HCT116 (cell line): ENCODE measurements around the gene B4GALT7. TPM values are rescaled to one million over a fixed set of nuclear protein-coding genes. Genes with fewer than 3 reads are reported as not detected.

Experiments
- ATAC-seq: fragments of 200-7000 bp; cut with Tn5 transposase; 2 replicates; pipeline ENCODE4 v1.9.1; 2020; ENCODE audit warnings: mild to moderate bottlenecking, moderate library complexity
- BruUV-seq: library from RNA; stranded (reverse); fragments of 400-500 nt; replicated peaks from 2 replicates; lab custom pipeline; 2021; lab: Mats Ljungman, UMichigan
- CTCF ChIA-PET: fragments of 300-600 bp; sonication (Branson Sonifier 250); formaldehyde crosslinking; loops from one replicate; lab custom pipeline; 2021; ENCODE audit warnings: antibody characterized with exemption; lab: Charles Lee
- POLR2A ChIA-PET: fragments of 300-600, 350-600 bp; sonication (Branson Sonifier 250); formaldehyde crosslinking; loops from one replicate; lab custom pipeline; 2021; ENCODE audit warnings: antibody characterized with exemption; lab: Charles Lee
- RAD21 ChIA-PET, 2 experiments: fragments of 300-600 bp; sonication (Branson Sonifier 250); formaldehyde crosslinking; loops; one replicate each; lab custom pipeline; 2023; ENCODE audit warnings: low total read pairs in 2 of 2; ENCODE audit not compliant: uncharacterized antibody in 2 of 2, unreplicated experiment in 2 of 2, low non-redundant PET in 1 of 2; lab: Charles Lee
- DNase-seq: peaks from one replicate; pipeline ENCODE4 v3.0.0-alpha.2; 2010; ENCODE audit warnings: low read depth, low spot score
- H2AFZ ChIP-seq: fragments of 200-600 bp; shearing (Covaris generic), sonication (generic); 2 replicates; pipeline ENCODE4 v1.6.1; 2017; ENCODE audit warnings: low read depth, mixed run types, mixed read lengths, antibody characterized with exemption, low read length; ENCODE audit not compliant: poor library complexity, severe bottlenecking
- H3K27ac ChIP-seq: 2 replicates; pipeline ENCODE4 v1.5.1; 2012; ENCODE audit warnings: low read depth, low read length
- H3K27me3 ChIP-seq: fragments of 200-600 bp; sonication (generic); 2 replicates; pipeline ENCODE4 v1.6.1; 2016; ENCODE audit warnings: mixed run types, low read length, mixed read lengths; ENCODE audit not compliant: insufficient read depth
- H3K36me3 ChIP-seq, 2 experiments: fragments of 200-500 bp in 1 of 2; fragments of 200-600 bp in 1 of 2; sonication (Bioruptor generic) in 1 of 2; sonication (generic) in 1 of 2; 2 replicates each; pipeline versions ENCODE4 v1.5.1 to v1.6.1; 2014 to 2016; ENCODE audit warnings: low read length in 2 of 2, inconsistent platforms in 1 of 2, mixed read lengths in 1 of 2, mixed run types in 1 of 2; ENCODE audit not compliant: insufficient read depth in 2 of 2, control insufficient read depth in 1 of 2
- H3K4me1 ChIP-seq, 2 experiments: fragments of 200-600 bp in 1 of 2; sonication (generic) in 1 of 2; 2 replicates each; pipeline versions ENCODE4 v1.5.1 to v1.6.1; 2012 to 2017; ENCODE audit warnings: low read length in 2 of 2, inconsistent platforms in 1 of 2, mild to moderate bottlenecking in 1 of 2, mixed read lengths in 1 of 2, mixed run types in 1 of 2, moderate library complexity in 1 of 2; ENCODE audit not compliant: insufficient read depth in 2 of 2, control insufficient read depth in 1 of 2
- H3K4me2 ChIP-seq: fragments of 200-600 bp; sonication (generic); 2 replicates; pipeline ENCODE4 v1.6.1; 2017; ENCODE audit warnings: mixed run types, low read length, mixed read lengths
- H3K4me3 ChIP-seq, 2 experiments: fragments of 200-600 bp in 1 of 2; sonication (generic) in 1 of 2; replicated peaks in 1 of 2; 2 replicates each; pipeline ENCODE4 v1.5.1; 2011 to 2016; ENCODE audit warnings: low read length in 2 of 2, control low read depth in 1 of 2, low read depth in 1 of 2, mild to moderate bottlenecking in 1 of 2, mixed read lengths in 1 of 2, mixed run types in 1 of 2
- H3K79me2 ChIP-seq: fragments of 200-600 bp; sonication (generic); 2 replicates; pipeline ENCODE4 v1.6.1; 2017; ENCODE audit warnings: mild to moderate bottlenecking, mixed run types, low read length, moderate library complexity, mixed read lengths; ENCODE audit not compliant: insufficient read depth
- H3K9ac ChIP-seq: fragments of 200-600 bp; sonication (generic); 2 replicates; pipeline ENCODE4 v1.6.1; 2016; ENCODE audit warnings: low read length, mixed read lengths
- H3K9me2 ChIP-seq: fragments of 200-600 bp; sonication (generic), shearing (Covaris generic); 2 replicates; pipeline ENCODE4 v1.6.1; 2017; ENCODE audit warnings: mixed run types, mild to moderate bottlenecking, moderate library complexity; ENCODE audit not compliant: insufficient read depth
- H3K9me3 ChIP-seq, 2 experiments: fragments of 200-500 bp in 1 of 2; fragments of 200-600 bp in 1 of 2; sonication (Bioruptor generic) in 1 of 2; sonication (generic) in 1 of 2; 2 replicates each; pipeline ENCODE4 v1.6.1; 2014 to 2017; ENCODE audit warnings: low read length in 2 of 2, mixed read lengths in 2 of 2, inconsistent platforms in 1 of 2, low read depth in 1 of 2, mild to moderate bottlenecking in 1 of 2, mixed run types in 1 of 2, moderate library complexity in 1 of 2; ENCODE audit not compliant: control insufficient read depth in 1 of 2, insufficient read depth in 1 of 2
- H4K20me1 ChIP-seq: fragments of 200-600 bp; sonication (generic), shearing (Covaris generic); 2 replicates; pipeline ENCODE4 v1.6.1; 2017; ENCODE audit warnings: mixed run types, mild to moderate bottlenecking, moderate library complexity; ENCODE audit not compliant: insufficient read depth
- CBX3 ChIP-seq: IDR thresholded peaks from 2 replicates; pipeline ENCODE4 v1.6.1; 2012; ENCODE audit warnings: low read depth
- CEBPB ChIP-seq: IDR thresholded peaks from 2 replicates; pipeline ENCODE4 v1.6.1; 2012; ENCODE audit warnings: low read depth
- EGR1 ChIP-seq: IDR thresholded peaks from 2 replicates; pipeline ENCODE4 v1.6.1; 2012; ENCODE audit warnings: low read depth
- EZH2 ChIP-seq: fragments of 200-600 bp; sonication (generic); IDR thresholded peaks from 2 replicates; pipeline ENCODE4 v1.6.1; 2017; ENCODE audit warnings: antibody characterized with exemption, mixed run types
- EZH2phosphoT487 ChIP-seq: fragments of 200-600 bp; IDR thresholded peaks from 2 replicates; pipeline ENCODE4 v1.6.1; 2018; ENCODE audit warnings: antibody characterized with exemption, borderline replicate concordance
- JUND ChIP-seq: IDR thresholded peaks from 2 replicates; pipeline ENCODE4 v1.6.1; 2012
- POLR2A ChIP-seq: IDR thresholded peaks from 2 replicates; pipeline ENCODE4 v1.7.0; 2011; ENCODE audit warnings: borderline replicate concordance; ENCODE audit not compliant: insufficient read depth, insufficient read length; ENCODE audit errors: extremely low read depth
- SIN3A ChIP-seq: IDR thresholded peaks from 2 replicates; pipeline ENCODE4 v1.6.1; 2012; ENCODE audit warnings: low read depth
- SP1 ChIP-seq: IDR thresholded peaks from 2 replicates; pipeline ENCODE4 v1.6.1; 2012; ENCODE audit warnings: low read depth
- SRF ChIP-seq: IDR thresholded peaks from 2 replicates; pipeline ENCODE4 v1.6.1; 2012; ENCODE audit warnings: low read depth
- TCF7L2 ChIP-seq: IDR thresholded peaks from 2 replicates; pipeline ENCODE4 v1.7.0; 2011; ENCODE audit warnings: borderline replicate concordance, inconsistent platforms; ENCODE audit not compliant: insufficient read depth, insufficient read length; ENCODE audit errors: extremely low read depth
- YY1 ChIP-seq: IDR thresholded peaks from 2 replicates; pipeline ENCODE4 v1.6.1; 2011; ENCODE audit warnings: low read length, low read depth, moderate library complexity, mild to moderate bottlenecking; ENCODE audit not compliant: insufficient replicate concordance; ENCODE audit errors: extremely low read depth
- ZNF274 ChIP-seq: fragments of 200-500 bp; sonication (Bioruptor generic); IDR thresholded peaks from 2 replicates; pipeline ENCODE4 v1.6.1; 2014; ENCODE audit warnings: mild to moderate bottlenecking, low read depth, low read length, inconsistent platforms
- intact Hi-C: fragments of 100-400 bp; cut with micrococcal nuclease; formaldehyde crosslinking; loops from 2 replicates; pipeline ENCODE4 v1.10.0; 2022
- total RNA-seq: library from RNA; stranded (reverse); gene quantifications from one replicate; pipeline ENCODE4 v1.2.1, GENCODE V29; 2021; ENCODE audit not compliant: unreplicated experiment
- TF ChIP-seq, protein P1 (sequence below), 3 experiments: fragments of 200-600 bp in 1 of 3; sonication (generic) in 1 of 3; IDR thresholded peaks in 2 of 3; conservative IDR thresholded peaks in 1 of 3; 2 replicates each; pipeline ENCODE4 v1.5.1; 2012 to 2017; ENCODE audit warnings: low read depth in 2 of 3, low read length in 2 of 3, antibody characterized with exemption in 1 of 3, borderline replicate concordance in 1 of 3, control low read depth in 1 of 3, mild to moderate bottlenecking in 1 of 3, mixed read lengths in 1 of 3, mixed run types in 1 of 3, moderate library complexity in 1 of 3; ENCODE audit not compliant: insufficient read depth in 1 of 3
- TF ChIP-seq, protein P2 (sequence below): IDR thresholded peaks from 2 replicates; pipeline ENCODE4 v1.6.1; 2012
- TF ChIP-seq, protein P3 (sequence below): IDR thresholded peaks from 2 replicates; pipeline ENCODE4 v1.6.1; 2011; ENCODE audit warnings: mild to moderate bottlenecking, low read length, moderate library complexity; ENCODE audit not compliant: insufficient replicate concordance; ENCODE audit errors: extremely low read depth
- TF ChIP-seq, protein P4 (sequence below): IDR thresholded peaks from 2 replicates; pipeline ENCODE4 v1.6.1; 2012

B4GALT7 gene
- total RNA-seq, 1 experiment from 2014 or later, result 25.2 TPM

DNA sequence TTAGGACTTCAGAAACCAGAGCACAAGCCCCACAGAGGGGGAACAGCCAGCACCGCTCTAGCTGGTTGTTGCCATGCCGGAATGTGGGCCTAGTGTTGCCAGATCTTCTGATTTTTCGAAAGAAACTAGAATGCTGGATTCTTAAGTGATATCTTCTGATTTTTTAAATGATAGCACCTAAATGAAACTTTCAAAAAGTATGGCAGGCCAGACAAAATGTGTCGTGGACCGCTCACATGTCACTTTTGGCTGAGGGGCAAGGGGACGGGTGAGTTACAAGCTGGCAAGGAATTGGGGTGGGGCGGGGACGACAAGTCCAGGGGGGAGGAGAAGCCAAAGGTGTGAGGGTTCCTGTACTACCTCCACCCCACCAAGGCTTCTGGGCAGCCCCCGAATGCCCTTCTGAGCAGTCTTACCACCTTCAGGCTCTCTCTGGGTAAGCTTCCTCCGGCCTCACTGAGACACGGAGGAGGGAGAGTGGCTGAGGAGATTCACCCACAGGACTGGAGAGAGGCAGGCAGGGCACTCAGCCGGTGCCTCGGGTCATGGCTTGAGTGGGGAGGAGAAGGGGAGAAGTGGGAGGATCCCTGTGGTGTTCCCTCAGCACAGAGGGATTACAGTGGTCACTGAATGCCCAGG, 10.3 kb downstream of the B4GALT7 start:
- CTCF ChIA-PET, result no interaction called here

More for the DNA sequence above, 10.3 kb downstream of the B4GALT7 start:
- Histone ChIP-seq H3K4me1 (no peaks in the 10 kb centered on the region), H4K20me1 (no peaks in the 10 kb centered on the region), H3K4me2 (no peak overlapping the region), H3K36me3 (no peaks in the 10 kb centered on the region; a peak in 1 of 4 replicates), H3K4me3 (no peak overlapping the region), H2AFZ (no peak overlapping the region), H3K27me3 (no peaks in the 10 kb centered on the region), H3K9me2 (no peaks in the 10 kb centered on the region), H3K9me3 (no peaks in the 10 kb centered on the region), H3K9ac (no peak overlapping the region), H3K27ac (no peak overlapping the region), H3K79me2 (peaks cover 8% of the 10 kb centered on the region; the same call in 1 of the 2 replicates)
- BruUV-seq, result no TSS peak
- intact Hi-C loops, result loop anchor here (10.0 kb wide), 1 partner anchor 455 kb away; no protein-coding TSS in a partner anchor
- TF ChIP-seq ZNF274, result no peak
- no peak for TF ChIP-seq SRF
- TF ChIP-seq, protein P1, sequence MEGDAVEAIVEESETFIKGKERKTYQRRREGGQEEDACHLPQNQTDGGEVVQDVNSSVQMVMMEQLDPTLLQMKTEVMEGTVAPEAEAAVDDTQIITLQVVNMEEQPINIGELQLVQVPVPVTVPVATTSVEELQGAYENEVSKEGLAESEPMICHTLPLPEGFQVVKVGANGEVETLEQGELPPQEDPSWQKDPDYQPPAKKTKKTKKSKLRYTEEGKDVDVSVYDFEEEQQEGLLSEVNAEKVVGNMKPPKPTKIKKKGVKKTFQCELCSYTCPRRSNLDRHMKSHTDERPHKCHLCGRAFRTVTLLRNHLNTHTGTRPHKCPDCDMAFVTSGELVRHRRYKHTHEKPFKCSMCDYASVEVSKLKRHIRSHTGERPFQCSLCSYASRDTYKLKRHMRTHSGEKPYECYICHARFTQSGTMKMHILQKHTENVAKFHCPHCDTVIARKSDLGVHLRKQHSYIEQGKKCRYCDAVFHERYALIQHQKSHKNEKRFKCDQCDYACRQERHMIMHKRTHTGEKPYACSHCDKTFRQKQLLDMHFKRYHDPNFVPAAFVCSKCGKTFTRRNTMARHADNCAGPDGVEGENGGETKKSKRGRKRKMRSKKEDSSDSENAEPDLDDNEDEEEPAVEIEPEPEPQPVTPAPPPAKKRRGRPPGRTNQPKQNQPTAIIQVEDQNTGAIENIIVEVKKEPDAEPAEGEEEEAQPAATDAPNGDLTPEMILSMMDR (IDR thresholded peaks at IDR 0.05 in 2 of 3, conservative IDR thresholded peaks at IDR 0.05 in 1 of 3; ENCODE audit: borderline replicate concordance in 1 of 3, insufficient read depth in 1 of 3, low read depth in 2 of 3, low read length in 2 of 3), result no peak
- no peak for TF ChIP-seq POLR2A
- no peak for TF ChIP-seq CBX3
- no peak for TF ChIP-seq JUND
- TF ChIP-seq SIN3A, result no peak
- no peak for TF ChIP-seq TCF7L2
- no peak for TF ChIP-seq SP1
- no peak for TF ChIP-seq CEBPB
- TF ChIP-seq, protein P2, sequence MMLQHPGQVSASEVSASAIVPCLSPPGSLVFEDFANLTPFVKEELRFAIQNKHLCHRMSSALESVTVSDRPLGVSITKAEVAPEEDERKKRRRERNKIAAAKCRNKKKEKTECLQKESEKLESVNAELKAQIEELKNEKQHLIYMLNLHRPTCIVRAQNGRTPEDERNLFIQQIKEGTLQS, result no peak
- no peak for TF ChIP-seq EZH2phosphoT487
- TF ChIP-seq, protein P3, sequence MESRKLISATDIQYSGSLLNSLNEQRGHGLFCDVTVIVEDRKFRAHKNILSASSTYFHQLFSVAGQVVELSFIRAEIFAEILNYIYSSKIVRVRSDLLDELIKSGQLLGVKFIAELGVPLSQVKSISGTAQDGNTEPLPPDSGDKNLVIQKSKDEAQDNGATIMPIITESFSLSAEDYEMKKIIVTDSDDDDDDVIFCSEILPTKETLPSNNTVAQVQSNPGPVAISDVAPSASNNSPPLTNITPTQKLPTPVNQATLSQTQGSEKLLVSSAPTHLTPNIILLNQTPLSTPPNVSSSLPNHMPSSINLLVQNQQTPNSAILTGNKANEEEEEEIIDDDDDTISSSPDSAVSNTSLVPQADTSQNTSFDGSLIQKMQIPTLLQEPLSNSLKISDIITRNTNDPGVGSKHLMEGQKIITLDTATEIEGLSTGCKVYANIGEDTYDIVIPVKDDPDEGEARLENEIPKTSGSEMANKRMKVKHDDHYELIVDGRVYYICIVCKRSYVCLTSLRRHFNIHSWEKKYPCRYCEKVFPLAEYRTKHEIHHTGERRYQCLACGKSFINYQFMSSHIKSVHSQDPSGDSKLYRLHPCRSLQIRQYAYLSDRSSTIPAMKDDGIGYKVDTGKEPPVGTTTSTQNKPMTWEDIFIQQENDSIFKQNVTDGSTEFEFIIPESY, result no peak
- TF ChIP-seq EGR1, result no peak
- TF ChIP-seq EZH2, result no peak
- TF ChIP-seq YY1, result no peak
- TF ChIP-seq, protein P4, sequence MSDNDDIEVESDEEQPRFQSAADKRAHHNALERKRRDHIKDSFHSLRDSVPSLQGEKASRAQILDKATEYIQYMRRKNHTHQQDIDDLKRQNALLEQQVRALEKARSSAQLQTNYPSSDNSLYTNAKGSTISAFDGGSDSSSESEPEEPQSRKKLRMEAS, result no peak
- DNase-seq (no peak), ATAC-seq (no peak)
- POLR2A ChIA-PET, result no interaction called here
- RAD21 ChIA-PET, result no interaction called here
